GM12878 (cell line): ENCODE results near the gene EEFSEC. TPM values are rescaled to one million over a fixed set of nuclear protein-coding genes. Genes with fewer than 3 reads are reported as not detected.

Experiments used
- ATAC-seq: fragments of 200-7000 bp; cut with Tn5 transposase; 3 replicates; pipeline ENCODE4 v1.9.1; 2020; ENCODE audit warnings: mild to moderate bottlenecking, moderate library complexity
- BruUV-seq: library from RNA; stranded (reverse); fragments of 400-500 nt; replicated peaks from 2 replicates; lab custom pipeline; 2021; lab: Mats Ljungman, UMichigan
- CTCF ChIA-PET: fragments of 300-600 bp; sonication (Branson Sonifier 250); formaldehyde crosslinking; extraction: SDS; loops from one replicate; lab custom pipeline; 2021; ENCODE audit warnings: inconsistent platforms; lab: Yijun Ruan, JAX
- POLR2A ChIA-PET: fragments of 350-600 bp; formaldehyde crosslinking; extraction: SDS; loops from one replicate; lab custom pipeline; 2021; ENCODE audit warnings: inconsistent platforms; lab: Charles Lee
- RAD21 ChIA-PET: fragments of 300-600 bp; sonication (Branson Sonifier 250); formaldehyde crosslinking; loops from one replicate; lab custom pipeline; 2023; ENCODE audit warnings: antibody characterized with exemption; ENCODE audit not compliant: unreplicated experiment; lab: Charles Lee
- SMC1A ChIA-PET: fragments of 300-600 bp; sonication (Branson Sonifier 250); formaldehyde crosslinking; loops from one replicate; lab custom pipeline; 2023; ENCODE audit not compliant: unreplicated experiment, uncharacterized antibody; lab: Charles Lee
- DNase-seq: peaks from one replicate; pipeline ENCODE4 v3.0.0-alpha.2; 2011; ENCODE audit warnings: low read depth, low spot score
- FAIRE-seq: peaks from 3 replicates; lab custom pipeline; 2011; peaks lifted over from hg19 to GRCh38; lab: Jason Lieb, UNC
- H2AFZ ChIP-seq: 2 replicates; pipeline ENCODE4 v1.6.0; 2011; ENCODE audit warnings: low read depth, low read length, control low read depth; ENCODE audit not compliant: control insufficient read depth
- H3K27ac ChIP-seq: 2 replicates; pipeline ENCODE4 v1.5.1; 2011; ENCODE audit warnings: control low read depth; ENCODE audit not compliant: control insufficient read depth, insufficient read depth
- H3K27me3 ChIP-seq, 2 experiments: replicated peaks in 1 of 2; 2 replicates each; pipeline versions ENCODE4 v1.6.0 to v1.6.1; 2011; ENCODE audit warnings: low read length in 1 of 2; ENCODE audit not compliant: control insufficient read depth in 2 of 2, insufficient read depth in 2 of 2
- H3K36me3 ChIP-seq, 2 experiments: 2 replicates each; pipeline ENCODE4 v1.5.1; 2011; ENCODE audit warnings: low read length in 1 of 2; ENCODE audit not compliant: control insufficient read depth in 2 of 2, insufficient read depth in 2 of 2
- H3K4me1 ChIP-seq: 2 replicates; pipeline ENCODE4 v1.6.1; 2011; ENCODE audit warnings: mild to moderate bottlenecking, low read length, moderate library complexity, mixed read lengths; ENCODE audit not compliant: control insufficient read depth, insufficient read depth
- H3K4me2 ChIP-seq: 2 replicates; pipeline ENCODE4 v1.6.0; 2011; ENCODE audit warnings: control low read depth; ENCODE audit not compliant: control insufficient read depth, insufficient read depth
- H3K4me3 ChIP-seq: fragments of 200-600 bp; sonication (generic); 2 replicates; pipeline ENCODE4 v1.5.1; 2016
- H3K79me2 ChIP-seq: 2 replicates; pipeline ENCODE4 v1.6.0; 2011; ENCODE audit warnings: low read length; ENCODE audit not compliant: control insufficient read depth, insufficient read depth
- H3K9ac ChIP-seq: 2 replicates; pipeline ENCODE4 v1.8.0; 2011; ENCODE audit warnings: low read length, control low read depth, mixed read lengths; ENCODE audit not compliant: control insufficient read depth, insufficient read depth
- H3K9me3 ChIP-seq: replicated peaks from 3 replicates; pipeline ENCODE4 v1.5.1; 2011; ENCODE audit warnings: mild to moderate bottlenecking, low read length; ENCODE audit not compliant: control insufficient read depth, insufficient read depth
- H4K20me1 ChIP-seq: 2 replicates; pipeline ENCODE4 v1.6.0; 2011; ENCODE audit not compliant: control insufficient read depth, insufficient read depth
- ESRRA ChIP-seq: IDR thresholded peaks from 2 replicates; pipeline ENCODE4 v1.6.1; 2012; ENCODE audit warnings: mild to moderate bottlenecking, low read length, improper control_type of control experiment
- KAT2A ChIP-seq: conservative IDR thresholded peaks from 2 replicates; pipeline ENCODE4 v1.6.1; 2011; ENCODE audit warnings: low read depth, low read length; ENCODE audit not compliant: control insufficient read depth
- NR2C1 ChIP-seq: fragments of 450-650 bp; IDR thresholded peaks from 2 replicates; pipeline ENCODE4 v1.6.1; 2017; ENCODE audit warnings: antibody characterized with exemption, mild to moderate bottlenecking, moderate library complexity
- NR2C2 ChIP-seq: IDR thresholded peaks from 2 replicates; pipeline ENCODE4 v1.6.1; 2011; ENCODE audit warnings: borderline replicate concordance, low read depth; ENCODE audit not compliant: control insufficient read depth, insufficient read length
- POLR2AphosphoS2 ChIP-seq: IDR thresholded peaks from 2 replicates; pipeline ENCODE4 v1.6.1; 2011; ENCODE audit warnings: low read depth, mild to moderate bottlenecking, low read length, improper control_type of control experiment, moderate library complexity
- RAD21 ChIP-seq: IDR thresholded peaks from 2 replicates; pipeline ENCODE4 v1.6.1; 2011; ENCODE audit warnings: mild to moderate bottlenecking, low read depth, low read length, moderate library complexity; ENCODE audit not compliant: insufficient read depth
- RELA ChIP-seq: fragments of 450-650 bp; IDR thresholded peaks from 2 replicates; pipeline ENCODE4 v1.8.0; 2014; ENCODE audit warnings: borderline replicate concordance; ENCODE audit not compliant: partially characterized antibody
- SUZ12 ChIP-seq: fragments of 200-600 bp; sonication (generic); IDR thresholded peaks from one replicate; pipeline ENCODE4 v1.6.1; 2018; ENCODE audit warnings: antibody characterized with exemption, mild to moderate bottlenecking; ENCODE audit not compliant: unreplicated experiment
- ZNF274 ChIP-seq: IDR thresholded peaks from one replicate; pipeline ENCODE4 v1.8.0; 2011; ENCODE audit not compliant: insufficient read length, insufficient read depth
- ZSCAN29 ChIP-seq: fragments of 450-650 bp; IDR thresholded peaks from 2 replicates; pipeline ENCODE4 v1.6.1; 2017; ENCODE audit warnings: mild to moderate bottlenecking, moderate library complexity
- WGBS: methylation state at CpG from one replicate; pipeline ENCODE4 v1.1.6; 2016; ENCODE audit warnings: low lambda C conversion rate; ENCODE audit not compliant: insufficient replicate concordance, insufficient coverage; ENCODE audit errors: missing lambda C conversion rate; 5-methylcytosine and 5-hydroxymethylcytosine counted together
- in situ Hi-C: fragments of 300-500 bp; cut with MboI; formaldehyde crosslinking; loops from 9 replicates; pipeline ENCODE4 v1.14.3; 2018; ENCODE audit warnings: mixed read lengths
- intact Hi-C: fragments of 100-400 bp; cut with micrococcal nuclease; formaldehyde crosslinking; loops from one replicate; pipeline ENCODE4 v1.14.2; 2022; ENCODE audit not compliant: unreplicated experiment
- polyA plus RNA-seq, 11 experiments: library from polyadenylated mRNA; depleted of rRNA in 4 of 11; unstranded in 6 of 11; stranded (reverse) in 5 of 11; fragments of >200 nt; fragmentation: Nextera tagmentation in 4 of 11; fragmentation: Illumina TruSeq in 1 of 11; extraction: Ambion mirVana in 4 of 11; extraction: Trizol in 1 of 11; gene quantifications; 1 replicate in 1 of 11; 2 replicates in 10 of 11; pipeline versions ENCODE4 v1.2.1 to v1.2.3, GENCODE V29; 2011 to 2016; ENCODE audit warnings: inconsistent platforms in 2 of 11, missing spikeins in 2 of 11, low read depth in 1 of 11
- total RNA-seq, 4 experiments: library from RNA; depleted of rRNA in 3 of 4; stranded (reverse); fragments of >200 nt in 3 of 4; fragmentation: Illumina TruSeq in 1 of 4; extraction: Trizol in 1 of 4; gene quantifications; 2 replicates each; pipeline versions ENCODE4 v1.2.1 to v1.2.3, GENCODE V29; 2013 to 2021

The EEFSEC gene
- total and polyA plus RNA-seq, 10 of the 15 experiments (the other 5 are each of a cell fraction or from before 2014, with no cell fraction given) = 0.29 to 29.1 (median 16.1) TPM

DNA sequence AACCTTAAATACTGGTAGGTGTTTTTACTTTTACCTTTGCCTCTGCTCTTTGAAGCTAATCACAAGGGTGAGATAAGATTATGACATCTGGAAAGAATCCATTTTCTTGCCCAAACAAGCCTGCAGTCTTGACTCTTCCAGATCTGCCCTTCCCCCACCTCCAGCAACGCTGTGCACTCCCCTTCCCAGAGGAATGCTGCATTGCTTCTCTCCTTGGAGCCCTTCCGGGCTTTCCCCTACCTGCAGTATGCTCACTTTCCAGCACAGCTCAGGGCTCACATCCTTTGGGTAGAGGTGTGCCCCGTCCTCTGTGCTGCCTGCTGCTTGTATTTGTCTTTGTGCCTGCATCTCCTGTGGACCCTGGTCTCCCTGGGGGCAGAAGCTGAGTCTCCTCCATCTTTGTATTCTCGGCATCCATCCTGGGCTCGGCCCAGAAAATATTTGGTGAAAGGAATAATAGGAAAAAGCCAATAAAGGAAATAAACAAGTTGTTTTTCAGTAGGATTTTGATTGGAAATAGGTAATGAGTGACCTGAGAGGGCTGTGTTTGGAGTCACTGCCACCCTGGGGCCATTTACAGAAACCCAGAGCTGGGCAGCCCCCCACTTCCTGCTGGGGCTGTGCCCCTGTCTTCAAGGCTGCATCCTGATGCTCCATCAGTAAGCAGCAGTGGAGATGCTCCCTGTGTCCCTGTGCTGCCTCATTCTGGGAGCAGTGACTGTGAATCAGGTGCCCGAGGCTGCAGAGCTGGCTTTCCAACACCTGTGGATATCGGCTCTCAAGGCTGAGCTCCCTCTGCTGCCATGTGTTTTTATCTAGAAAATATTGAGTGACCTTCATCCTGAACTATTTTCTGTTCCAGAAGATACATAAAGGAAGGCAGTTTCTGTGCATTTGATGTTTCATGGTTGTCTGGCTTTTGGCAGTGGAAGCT is 117.5 kb downstream of the EEFSEC start:
- ChIA-PET SMC1A (no interaction called here), CTCF (interaction anchor here (1.0 to 1.2 kb wide), 2 partner anchors 9 to 12 kb away, joined by 3 read pairs; no protein-coding TSS in a partner anchor), RAD21 (no interaction called here), POLR2A (no interaction called here)
- peaks cover 0 to 3% of the 10 kb centered on the region in 2 experiments; a peak in 2 of 4 replicates for H3K36me3 ChIP-seq
- in situ Hi-C loops (no loop called here), intact Hi-C loops (no loop called here)
- H3K4me1 ChIP-seq = no peaks in the 10 kb centered on the region
- 96% methylated on average over 7 of the region's 7 CpGs for WGBS
- H3K27ac ChIP-seq = no peak overlapping the region
- no peaks in the 10 kb centered on the region for H3K27me3 ChIP-seq
- no peak for ATAC-seq
- H3K9ac ChIP-seq = no peak overlapping the region
- no peak overlapping the region for H2AFZ ChIP-seq
- no TSS peak for BruUV-seq
- DNase-seq = no peak
- H4K20me1 ChIP-seq = no peaks in the 10 kb centered on the region
- H3K79me2 ChIP-seq = no peaks in the 10 kb centered on the region
- no peak overlapping the region for H3K4me3 ChIP-seq
- no peak for FAIRE-seq
- no peak overlapping the region for H3K4me2 ChIP-seq
- no peaks in the 10 kb centered on the region for H3K9me3 ChIP-seq
- no peak for TF ChIP-seq ZNF274
- TF ChIP-seq RELA = no peak
- no peak for TF ChIP-seq ZSCAN29

DNA sequence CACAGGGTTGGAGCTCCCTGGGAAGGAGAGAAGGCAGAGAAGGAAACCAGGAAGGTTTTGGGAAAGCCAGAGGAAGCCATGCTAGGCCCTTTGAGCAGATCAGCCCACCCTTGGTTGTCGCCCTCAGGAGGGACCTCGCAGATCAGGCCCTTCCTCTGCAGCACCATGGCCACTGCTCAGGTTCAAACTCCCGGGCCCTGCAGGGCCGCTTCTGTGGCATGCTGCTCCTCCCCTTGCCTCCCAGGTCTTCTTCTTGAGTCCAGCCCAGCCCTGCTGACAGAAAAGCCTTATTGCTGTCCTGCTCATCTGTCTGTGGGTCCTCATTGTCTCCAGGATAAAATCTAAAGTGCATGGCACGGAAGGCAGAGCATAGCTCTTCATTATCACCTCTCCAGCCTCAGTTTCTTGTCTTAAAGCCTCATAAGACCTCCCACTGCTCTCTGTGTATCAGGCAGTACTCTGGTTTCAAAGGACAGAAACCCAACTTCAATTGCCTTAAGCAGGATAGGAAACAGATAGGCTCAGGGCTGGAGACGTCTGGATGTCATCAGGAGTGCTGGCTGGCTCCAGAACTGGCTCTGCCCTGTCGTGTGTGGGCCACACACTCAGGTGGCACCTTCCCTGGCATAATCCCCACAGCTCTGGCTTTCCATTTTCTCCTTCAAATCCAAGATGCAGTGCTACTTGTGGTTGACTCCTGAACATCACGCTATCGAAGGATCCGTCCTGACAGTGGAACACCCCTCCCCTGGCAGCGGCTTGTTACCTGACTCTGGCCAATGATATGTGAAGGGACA is 118.5 kb downstream of the EEFSEC start:
- Histone ChIP-seq H3K27me3 (no peaks in the 10 kb centered on the region), H2AFZ (no peak overlapping the region), H3K4me3 (no peak overlapping the region), H4K20me1 (no peaks in the 10 kb centered on the region), H3K79me2 (no peaks in the 10 kb centered on the region), H3K4me1 (no peaks in the 10 kb centered on the region), H3K9me3 (no peaks in the 10 kb centered on the region), H3K27ac (no peak overlapping the region), H3K36me3 (no peaks in the 10 kb centered on the region; a peak in 2 of 4 replicates), H3K9ac (no peak overlapping the region), H3K4me2 (no peak overlapping the region)
- ChIA-PET SMC1A (interaction anchor here (0.7 kb wide), 1 partner anchor 45 kb away, joined by 3 read pairs; no protein-coding TSS in a partner anchor), CTCF (interaction anchor here (1.0 kb wide), 1 partner anchor 9 kb away, joined by 3 read pairs; no protein-coding TSS in a partner anchor), RAD21 (no interaction called here), POLR2A (no interaction called here)
- no peak for ATAC-seq
- no TSS peak for BruUV-seq
- TF ChIP-seq RAD21 = no peak
- no peak for TF ChIP-seq KAT2A
- TF ChIP-seq NR2C1 = no peak
- no peak for TF ChIP-seq SUZ12
- no peak for TF ChIP-seq ESRRA
- no peak for TF ChIP-seq NR2C2
- no peak for TF ChIP-seq POLR2AphosphoS2
- intact Hi-C loops = no loop called here
- no peak for DNase-seq
- FAIRE-seq = no peak
- in situ Hi-C loops = no loop called here
- 97% methylated on average over 11 of the region's 11 CpGs for WGBS
